HG03066 (cell line): ENCODE measurements around the gene UQCRC1.

Experiments
- ATAC-seq: cut with Tn5 transposase; IDR thresholded peaks from one replicate; pipeline ENCODE4 v1.9.1; 2021; ENCODE audit warnings: low read depth; ENCODE audit not compliant: unreplicated experiment

UQCRC1 gene

DNA sequence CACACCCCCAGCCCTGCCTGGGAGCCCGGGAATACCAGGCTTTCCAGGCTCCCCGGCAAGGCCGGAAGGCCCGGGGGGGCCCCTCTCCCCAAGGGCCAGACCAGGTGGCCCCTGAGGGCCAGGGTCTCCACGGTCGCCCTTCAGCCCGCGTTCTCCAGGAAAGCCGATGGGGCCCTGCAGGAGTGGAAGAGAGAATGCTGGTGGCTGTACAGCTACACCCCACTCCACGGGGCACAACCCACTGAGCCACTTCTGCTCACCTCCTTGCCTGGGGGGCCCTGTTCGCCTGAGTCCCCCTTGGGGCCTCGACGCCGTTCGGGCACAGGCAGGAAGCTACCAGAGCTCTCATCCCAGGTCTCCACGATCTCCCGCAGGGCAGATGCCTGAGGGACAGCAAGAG, 34.1 kb downstream of the UQCRC1 start:
- ATAC-seq = no peak

GRCh38 chr3:48573973-48574585, 35.4 kb downstream of the UQCRC1 start:
- no peak for ATAC-seq

GRCh38 chr3:48572517-48572916, 36.9 kb downstream of the UQCRC1 start:
- no peak for ATAC-seq

DNA sequence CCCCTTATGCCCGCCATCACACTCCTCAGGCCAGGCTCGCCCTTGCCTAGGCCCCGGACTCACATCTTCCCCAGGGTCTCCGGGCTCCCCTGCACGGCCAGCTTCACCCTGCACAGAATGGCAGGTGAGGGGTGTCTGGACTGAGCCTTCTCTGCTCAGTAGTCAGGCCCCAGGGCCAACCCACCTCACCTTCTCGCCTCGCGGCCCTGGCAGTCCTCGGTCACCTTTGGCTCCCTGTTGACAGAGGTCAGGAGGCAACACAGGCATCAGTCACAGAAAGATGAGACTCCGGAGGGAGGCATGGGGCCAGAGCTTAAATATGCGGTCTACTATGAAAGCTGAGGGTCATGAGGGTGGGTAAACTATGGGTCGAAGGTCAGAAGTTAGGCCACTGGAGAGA, 37.5 kb downstream of the UQCRC1 start:
- no peak for ATAC-seq

DNA sequence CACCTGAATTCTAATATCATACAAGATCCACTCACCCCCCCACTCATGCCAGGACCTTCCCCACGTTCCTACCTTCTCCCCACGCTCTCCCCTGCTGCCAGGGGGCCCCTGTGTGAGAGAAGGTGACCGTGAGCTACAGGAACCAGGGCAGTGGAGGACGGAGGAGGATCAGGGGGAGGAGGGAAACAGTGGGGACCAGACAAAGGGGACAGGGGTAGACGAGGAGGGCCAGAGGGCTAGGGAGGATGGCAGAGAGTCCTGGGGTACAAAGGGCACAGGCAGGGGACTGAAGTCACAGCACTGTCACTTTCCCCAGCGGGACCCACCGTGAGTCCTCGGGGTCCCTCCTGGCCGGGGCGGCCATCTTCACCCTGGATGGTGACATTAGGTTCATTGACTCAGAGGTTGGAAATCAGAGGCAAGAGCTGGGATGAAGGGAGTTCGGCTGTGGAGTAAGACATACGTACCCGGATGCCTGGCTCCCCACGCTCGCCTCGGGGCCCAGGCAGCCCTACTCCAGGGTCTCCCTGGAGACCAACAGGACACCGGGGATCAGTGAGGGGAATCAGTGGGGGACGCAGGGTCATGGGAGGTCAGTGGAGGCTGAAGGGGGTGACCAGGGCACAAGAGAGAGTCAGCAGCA, 39.5 kb downstream of the UQCRC1 start:
- no peak for ATAC-seq

GRCh38 chr3:48569400-48569799, 40.0 kb downstream of the UQCRC1 start:
- no peak for ATAC-seq

GRCh38 chr3:48568476-48568875, 41.0 kb downstream of the UQCRC1 start:
- no peak for ATAC-seq

GRCh38 chr3:48567500-48567899, 41.9 kb downstream of the UQCRC1 start:
- no peak for ATAC-seq

- ATAC-seq = no peak
Measured at GRCh38 chr3:48567090-48567489, 42.4 kb downstream of the UQCRC1 start.

- ATAC-seq = no peak
Measured at GRCh38 chr3:48566401-48566760, 43.1 kb downstream of the UQCRC1 start.

DNA sequence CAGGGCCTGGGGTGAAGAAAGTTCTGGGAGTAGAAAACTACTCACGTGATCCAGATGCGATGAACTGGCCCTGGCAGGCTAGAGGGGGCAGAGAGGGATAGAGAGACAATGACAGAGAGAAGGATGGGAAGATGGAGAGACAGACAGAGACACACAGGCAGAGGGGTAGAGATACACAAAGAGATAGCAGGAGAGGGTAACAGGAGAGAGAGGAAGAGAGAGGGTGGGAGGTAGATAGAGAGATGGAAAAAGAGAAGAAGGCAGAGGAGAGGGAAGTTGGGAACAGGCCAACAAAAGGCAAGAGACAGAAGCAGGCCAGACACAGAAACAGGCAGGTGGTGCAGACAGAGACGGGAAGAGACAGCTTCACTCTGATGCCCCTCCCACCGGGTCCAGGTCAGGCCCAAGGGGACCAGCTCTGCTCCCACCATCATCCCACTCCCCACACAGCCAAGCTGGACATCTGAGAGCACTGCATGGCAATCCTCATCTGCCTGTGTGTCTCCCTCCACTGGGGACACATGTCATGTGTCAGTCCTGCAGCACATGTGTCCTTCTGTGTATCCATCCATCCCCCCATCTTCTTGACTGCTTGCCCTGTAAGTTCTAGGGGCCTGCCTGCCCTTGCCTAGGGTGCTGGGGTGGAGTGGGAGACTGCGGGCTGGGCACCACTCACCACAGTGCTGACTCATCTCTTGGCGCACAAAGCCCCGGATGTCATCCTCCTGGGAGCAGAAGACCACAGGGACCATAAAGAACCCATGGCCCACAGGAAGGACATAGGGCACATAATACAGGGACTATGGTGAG, 43.6 kb downstream of the UQCRC1 start:
- ATAC-seq = no peak

DNA sequence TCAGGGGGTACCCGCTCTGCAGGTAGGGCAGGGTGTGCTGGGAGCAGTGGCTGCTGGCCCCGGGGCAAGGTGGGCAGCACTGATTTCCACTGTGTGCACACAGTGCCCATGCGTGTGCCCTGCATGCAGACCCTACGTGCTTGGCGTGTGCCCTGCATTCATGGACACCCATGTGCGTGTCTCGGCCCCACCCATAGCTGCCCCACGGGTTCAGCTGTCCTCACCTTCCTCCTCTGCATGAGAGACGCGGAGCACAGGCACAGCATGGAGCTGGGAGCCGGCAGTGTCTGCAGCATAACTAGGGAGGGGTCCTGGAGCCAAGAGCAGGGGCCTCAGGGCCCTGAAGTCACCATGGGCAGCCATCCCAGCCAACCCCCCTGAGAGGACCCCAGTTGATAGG, 44.3 kb downstream of the UQCRC1 start:
- no peak for ATAC-seq

- no peak for ATAC-seq
Measured at GRCh38 chr3:48564667-48565066, 44.8 kb downstream of the UQCRC1 start.

DNA sequence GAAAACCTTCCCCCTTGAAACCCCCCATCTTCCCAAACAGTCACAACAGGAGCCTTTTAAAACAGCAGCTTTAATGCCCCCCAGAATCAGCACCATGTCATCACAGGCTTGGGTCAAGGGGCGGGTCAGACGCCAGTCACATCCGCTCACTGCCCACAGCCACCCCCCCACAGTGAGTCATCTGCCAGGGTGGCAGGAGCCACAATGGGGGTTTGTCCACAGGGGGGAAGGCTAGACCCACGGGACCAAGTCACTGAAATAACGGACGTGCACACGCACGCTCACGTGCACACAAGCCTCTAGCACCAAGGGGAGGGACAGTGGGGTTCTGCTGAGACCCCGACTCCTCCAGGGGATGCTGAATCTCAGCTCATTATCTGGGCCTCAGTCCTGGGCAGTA, 45.4 kb downstream of the UQCRC1 start:
- no peak for ATAC-seq

GRCh38 chr3:48563382-48563918, 46.0 kb downstream of the UQCRC1 start, which contains the start of gene UCN2:
Gene UCN2 (minus strand): TSS chr3:48563781. CDS start chr3:48563124, 657 bp downstream.
- ATAC-seq = no peak

DNA sequence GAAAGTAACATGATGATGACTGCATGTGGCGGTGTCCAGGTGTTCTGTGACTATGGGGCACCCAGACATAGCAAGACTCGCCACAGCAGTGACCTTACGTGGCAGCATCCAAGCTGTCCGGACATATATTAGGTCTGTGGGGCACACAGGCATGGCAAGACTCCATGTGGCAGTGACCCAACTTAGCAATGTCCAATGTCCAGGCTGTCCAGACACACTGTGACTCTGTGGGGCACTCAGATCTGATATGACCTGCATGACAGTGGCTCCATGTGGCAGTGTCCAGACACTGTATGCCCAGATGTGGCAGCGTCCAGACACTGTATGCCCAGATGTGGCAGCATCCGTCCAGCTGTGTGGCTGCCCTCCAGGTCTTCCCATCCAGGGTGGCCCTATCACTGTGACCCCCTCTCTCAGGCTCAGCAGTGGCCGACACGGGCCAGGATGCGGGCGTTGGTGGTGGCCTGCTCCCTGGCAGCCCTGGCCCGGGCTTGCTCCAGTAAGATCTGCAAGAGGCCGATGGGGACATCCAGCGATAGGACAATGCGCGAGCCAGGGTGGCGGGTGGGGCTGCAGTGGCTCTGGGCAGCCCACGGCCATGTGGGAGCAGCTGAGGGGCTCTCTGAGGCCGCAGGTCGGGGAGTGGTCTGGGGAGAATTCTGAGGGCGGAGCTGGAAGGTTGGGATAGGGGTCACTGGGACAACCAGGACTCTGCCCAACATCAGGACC, 46.9 kb downstream of the UQCRC1 start:
- no peak for ATAC-seq

GRCh38 chr3:48561045-48561736, 48.3 kb downstream of the UQCRC1 start:
- ATAC-seq = no peak

DNA sequence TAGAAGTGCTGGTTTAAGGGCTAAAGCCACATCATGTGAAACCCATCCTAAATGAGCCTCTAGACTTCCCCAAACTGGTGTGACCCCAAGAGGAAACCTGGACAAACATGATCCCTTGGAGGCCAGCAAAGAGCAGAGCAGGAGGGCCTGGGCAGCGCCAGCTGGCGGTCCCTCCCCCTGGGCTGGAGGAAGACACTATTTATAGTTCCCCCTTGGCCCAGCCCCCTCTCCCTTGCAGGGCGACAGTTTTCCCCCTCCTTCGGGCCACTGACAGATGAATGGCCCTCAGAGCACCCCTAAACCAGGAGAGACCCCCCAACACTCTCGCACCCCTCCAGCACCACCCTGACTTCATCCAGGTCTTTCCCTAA, 48.8 kb downstream of the UQCRC1 start:
- no peak for ATAC-seq

DNA sequence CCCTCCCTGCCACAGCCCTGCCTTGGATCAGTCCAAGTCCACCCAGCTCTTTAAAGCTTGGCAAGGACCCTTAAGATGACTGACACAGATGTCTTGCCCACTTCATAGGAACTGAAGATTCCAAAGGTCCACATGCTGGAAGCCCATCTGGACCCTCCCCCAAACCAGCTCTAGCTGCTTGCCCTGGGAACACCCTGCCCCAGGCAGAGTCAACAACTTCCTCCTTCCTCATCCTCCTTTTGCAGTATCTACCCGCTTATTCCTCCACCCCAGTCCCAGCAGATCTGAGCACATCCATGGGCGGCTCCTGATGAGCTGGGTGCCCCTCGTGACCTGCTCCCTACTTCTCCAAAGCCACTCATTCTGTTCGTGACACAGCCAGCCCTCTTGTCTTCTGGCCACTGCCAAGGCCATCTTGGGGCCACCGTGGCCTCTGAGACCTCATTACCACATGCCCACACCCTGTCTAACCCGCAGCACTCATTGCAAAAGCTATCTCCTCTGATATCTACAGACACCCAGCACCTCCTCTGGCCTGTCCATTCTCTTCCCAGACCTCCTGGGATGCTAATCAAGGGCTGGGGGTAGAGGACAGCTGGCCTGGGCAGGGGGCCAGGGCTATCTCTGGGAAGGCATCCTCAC, 50.8 kb downstream of the UQCRC1 start:
- no peak for ATAC-seq
